Measurements from ENCODE around the gene ARHGAP33.

Gene ARHGAP33

GRCh38 chr19:35734889-35735288, 40.5 kb upstream of the ARHGAP33 start:
- no peak for TF ChIP-seq CTCF (IDR thresholded peaks at IDR 0.05; ENCODE audit: low read depth, low read length)
- no peak overlapping the region for H3K4me3 ChIP-seq (ENCODE audit: low read depth, low read length)

- TF ChIP-seq CTCF (IDR thresholded peaks at IDR 0.05; ENCODE audit: low read depth, low read length) = no peak
- no peak overlapping the region for H3K4me3 ChIP-seq (ENCODE audit: low read depth, low read length)
These were observed 38.2 kb upstream of the ARHGAP33 start for GRCh38 chr19:35736913-35737886.

- H3K4me3 ChIP-seq (ENCODE audit: low read depth, low read length) = no peak overlapping the region
- TF ChIP-seq CTCF (IDR thresholded peaks at IDR 0.05; ENCODE audit: low read depth, low read length) = no peak
These were observed 37.1 kb upstream of the ARHGAP33 start for GRCh38 chr19:35738021-35738886.

GRCh38 chr19:35738887-35739229, 36.5 kb upstream of the ARHGAP33 start:
- TF ChIP-seq CTCF (IDR thresholded peaks at IDR 0.05; ENCODE audit: low read depth, low read length) = no peak
- H3K4me3 ChIP-seq (ENCODE audit: low read depth, low read length) = no peak overlapping the region

- peak overlapping the region; percentile 64 for H3K4me3 ChIP-seq (ENCODE audit: low read depth, low read length)
- TF ChIP-seq CTCF (IDR thresholded peaks at IDR 0.05; ENCODE audit: low read depth, low read length) = no peak
These were observed 35.9 kb upstream of the ARHGAP33 start for GRCh38 chr19:35739275-35740107.

GRCh38 chr19:35740108-35740422, 35.3 kb upstream of the ARHGAP33 start:
- no peak for TF ChIP-seq CTCF (IDR thresholded peaks at IDR 0.05; ENCODE audit: low read depth, low read length)
- H3K4me3 ChIP-seq (ENCODE audit: low read depth, low read length) = peak overlapping the region; percentile 64

Data from WI38 (cell line).